Lower leg skin (tissue), 3 donors: Measurements from ENCODE around the gene ACVRL1.

Experiments
- POLR2A ChIP-seq, 2 donors: fragments of 450-650 bp; IDR thresholded peaks; one replicate each; pipeline ENCODE4 v1.6.1; 2016 to 2017; ENCODE audit warnings: antibody characterized with exemption in 2 of 2, mild to moderate bottlenecking in 1 of 2, moderate library complexity in 1 of 2
- TF ChIP-seq, protein P1 (sequence below), 3 donors: fragments of 450-650 bp; IDR thresholded peaks; one replicate each; pipeline ENCODE4 v1.5.1; 2016; ENCODE audit warnings: antibody characterized with exemption in 3 of 3, mild to moderate bottlenecking in 3 of 3, moderate library complexity in 2 of 3

DNA sequence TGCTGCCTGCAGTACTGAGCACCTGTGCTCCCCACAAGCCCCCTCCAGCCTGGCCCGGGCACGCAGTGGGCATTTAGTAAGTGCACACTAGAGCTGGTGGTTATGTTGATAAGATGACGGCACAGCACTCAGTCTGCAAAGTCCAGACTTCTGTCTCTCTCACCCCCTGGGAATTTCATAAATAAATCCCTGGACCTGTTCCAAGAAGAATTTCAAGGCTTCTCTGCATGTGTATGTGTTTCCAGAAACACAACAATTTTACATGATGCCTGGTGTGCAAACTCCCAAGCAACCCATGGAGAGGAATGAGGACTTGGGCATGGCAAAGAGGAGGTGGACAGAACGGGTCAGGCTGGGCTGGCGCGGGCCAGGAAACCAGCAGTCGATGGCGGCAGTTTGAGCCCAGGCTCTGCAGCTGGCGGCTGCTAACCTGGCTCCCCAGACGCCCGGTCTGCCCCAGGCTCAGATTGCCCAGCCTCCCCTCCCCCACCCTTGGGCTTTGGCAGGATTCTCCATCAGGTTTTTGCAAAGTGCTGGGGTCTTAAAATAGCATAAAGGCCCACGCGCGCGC, 33.8 kb downstream of the ACVRL1 start:
- TF ChIP-seq POLR2A (IDR thresholded peaks at IDR 0.05) = no peak
- TF ChIP-seq, protein P1, sequence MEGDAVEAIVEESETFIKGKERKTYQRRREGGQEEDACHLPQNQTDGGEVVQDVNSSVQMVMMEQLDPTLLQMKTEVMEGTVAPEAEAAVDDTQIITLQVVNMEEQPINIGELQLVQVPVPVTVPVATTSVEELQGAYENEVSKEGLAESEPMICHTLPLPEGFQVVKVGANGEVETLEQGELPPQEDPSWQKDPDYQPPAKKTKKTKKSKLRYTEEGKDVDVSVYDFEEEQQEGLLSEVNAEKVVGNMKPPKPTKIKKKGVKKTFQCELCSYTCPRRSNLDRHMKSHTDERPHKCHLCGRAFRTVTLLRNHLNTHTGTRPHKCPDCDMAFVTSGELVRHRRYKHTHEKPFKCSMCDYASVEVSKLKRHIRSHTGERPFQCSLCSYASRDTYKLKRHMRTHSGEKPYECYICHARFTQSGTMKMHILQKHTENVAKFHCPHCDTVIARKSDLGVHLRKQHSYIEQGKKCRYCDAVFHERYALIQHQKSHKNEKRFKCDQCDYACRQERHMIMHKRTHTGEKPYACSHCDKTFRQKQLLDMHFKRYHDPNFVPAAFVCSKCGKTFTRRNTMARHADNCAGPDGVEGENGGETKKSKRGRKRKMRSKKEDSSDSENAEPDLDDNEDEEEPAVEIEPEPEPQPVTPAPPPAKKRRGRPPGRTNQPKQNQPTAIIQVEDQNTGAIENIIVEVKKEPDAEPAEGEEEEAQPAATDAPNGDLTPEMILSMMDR (IDR thresholded peaks at IDR 0.05) = no peak
